Sigmoid colon (tissue), 4 donors: Measurements from ENCODE around the gene PLPP1.

Experiments
- EP300 ChIP-seq, 4 donors: sonication (generic); formaldehyde crosslinking; IDR thresholded peaks; one replicate each; pipeline ENCODE4 v1.6.1; 2017; ENCODE audit warnings: antibody characterized with exemption in 4 of 4
- POLR2A ChIP-seq, 2 donors: fragments of 450-650 bp; IDR thresholded peaks; one replicate each; pipeline ENCODE4 v1.6.1; 2016; ENCODE audit warnings: antibody characterized with exemption in 2 of 2, mild to moderate bottlenecking in 2 of 2, moderate library complexity in 2 of 2
- POLR2AphosphoS5 ChIP-seq, 4 donors: sonication (generic); formaldehyde crosslinking; IDR thresholded peaks; one replicate each; pipeline ENCODE4 v1.6.1; 2017; ENCODE audit warnings: antibody characterized with exemption in 4 of 4
- TF ChIP-seq, protein P1 (sequence below), 4 experiments: fragments of 450-650 bp in 3 of 4; fragments of 200-600 bp in 1 of 4; IDR thresholded peaks; one replicate each; pipeline ENCODE4 v1.5.1; 2016 to 2019; ENCODE audit warnings: antibody characterized with exemption in 4 of 4, mild to moderate bottlenecking in 3 of 4, moderate library complexity in 2 of 4

DNA sequence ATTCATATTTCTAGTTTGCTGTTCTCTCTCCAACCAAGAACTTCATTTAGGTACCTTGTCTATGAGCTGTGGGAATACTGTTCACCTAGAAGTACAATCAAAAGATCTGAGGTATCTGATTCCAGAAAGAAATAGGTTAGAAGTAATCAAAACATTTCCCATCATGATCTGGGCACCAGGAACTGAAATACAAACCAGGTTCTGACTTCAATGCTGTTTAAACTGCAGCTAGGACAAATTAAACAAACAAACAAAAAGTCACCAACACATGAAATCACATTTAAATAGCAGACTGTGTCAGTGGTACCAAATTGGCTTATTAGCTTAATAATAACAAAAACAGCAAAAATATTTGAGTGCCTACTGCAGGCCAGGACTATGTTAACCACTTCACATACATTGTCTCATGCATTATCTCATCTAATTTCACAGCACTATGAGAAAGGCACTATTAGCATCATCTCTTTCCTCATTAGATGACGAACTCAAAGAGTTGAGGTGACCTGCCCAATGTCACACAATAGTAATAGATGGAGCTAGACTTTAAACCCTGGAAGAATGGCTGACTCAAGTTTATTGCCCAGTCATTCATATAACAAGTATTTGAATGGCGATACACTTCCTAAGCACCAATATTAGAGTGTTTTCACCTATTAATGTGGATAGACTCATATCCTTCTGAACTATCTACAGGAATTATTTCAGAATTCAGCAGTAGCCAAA lies 14.5 kb downstream of the PLPP1 start:
- TF ChIP-seq, protein P1, sequence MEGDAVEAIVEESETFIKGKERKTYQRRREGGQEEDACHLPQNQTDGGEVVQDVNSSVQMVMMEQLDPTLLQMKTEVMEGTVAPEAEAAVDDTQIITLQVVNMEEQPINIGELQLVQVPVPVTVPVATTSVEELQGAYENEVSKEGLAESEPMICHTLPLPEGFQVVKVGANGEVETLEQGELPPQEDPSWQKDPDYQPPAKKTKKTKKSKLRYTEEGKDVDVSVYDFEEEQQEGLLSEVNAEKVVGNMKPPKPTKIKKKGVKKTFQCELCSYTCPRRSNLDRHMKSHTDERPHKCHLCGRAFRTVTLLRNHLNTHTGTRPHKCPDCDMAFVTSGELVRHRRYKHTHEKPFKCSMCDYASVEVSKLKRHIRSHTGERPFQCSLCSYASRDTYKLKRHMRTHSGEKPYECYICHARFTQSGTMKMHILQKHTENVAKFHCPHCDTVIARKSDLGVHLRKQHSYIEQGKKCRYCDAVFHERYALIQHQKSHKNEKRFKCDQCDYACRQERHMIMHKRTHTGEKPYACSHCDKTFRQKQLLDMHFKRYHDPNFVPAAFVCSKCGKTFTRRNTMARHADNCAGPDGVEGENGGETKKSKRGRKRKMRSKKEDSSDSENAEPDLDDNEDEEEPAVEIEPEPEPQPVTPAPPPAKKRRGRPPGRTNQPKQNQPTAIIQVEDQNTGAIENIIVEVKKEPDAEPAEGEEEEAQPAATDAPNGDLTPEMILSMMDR (IDR thresholded peaks at IDR 0.05): no peak
- TF ChIP-seq POLR2A (IDR thresholded peaks at IDR 0.05) (no peak), POLR2AphosphoS5 (IDR thresholded peaks at IDR 0.05) (no peak), EP300 (IDR thresholded peaks at IDR 0.05) (no peak)
